NB4 (cell line): ENCODE data around the gene RBP2.

Source experiments
- MYC ChIP-seq: IDR thresholded peaks from 2 replicates; pipeline ENCODE4 v1.6.1; 2011; ENCODE audit warnings: low read depth, low read length
- POLR2A ChIP-seq: IDR thresholded peaks from 2 replicates; pipeline ENCODE4 v1.6.1; 2011; ENCODE audit warnings: mild to moderate bottlenecking; ENCODE audit not compliant: insufficient read length; ENCODE audit errors: extremely low read depth
- TF ChIP-seq, protein P1 (sequence below): IDR thresholded peaks from one replicate; pipeline ENCODE4 v1.5.1; 2012; ENCODE audit warnings: low read depth, low read length

GRCh38 chr3:139423232-139423631 lies 53.1 kb downstream of the RBP2 start:
- TF ChIP-seq POLR2A (no peak), MYC (no peak)
- TF ChIP-seq, protein P1, sequence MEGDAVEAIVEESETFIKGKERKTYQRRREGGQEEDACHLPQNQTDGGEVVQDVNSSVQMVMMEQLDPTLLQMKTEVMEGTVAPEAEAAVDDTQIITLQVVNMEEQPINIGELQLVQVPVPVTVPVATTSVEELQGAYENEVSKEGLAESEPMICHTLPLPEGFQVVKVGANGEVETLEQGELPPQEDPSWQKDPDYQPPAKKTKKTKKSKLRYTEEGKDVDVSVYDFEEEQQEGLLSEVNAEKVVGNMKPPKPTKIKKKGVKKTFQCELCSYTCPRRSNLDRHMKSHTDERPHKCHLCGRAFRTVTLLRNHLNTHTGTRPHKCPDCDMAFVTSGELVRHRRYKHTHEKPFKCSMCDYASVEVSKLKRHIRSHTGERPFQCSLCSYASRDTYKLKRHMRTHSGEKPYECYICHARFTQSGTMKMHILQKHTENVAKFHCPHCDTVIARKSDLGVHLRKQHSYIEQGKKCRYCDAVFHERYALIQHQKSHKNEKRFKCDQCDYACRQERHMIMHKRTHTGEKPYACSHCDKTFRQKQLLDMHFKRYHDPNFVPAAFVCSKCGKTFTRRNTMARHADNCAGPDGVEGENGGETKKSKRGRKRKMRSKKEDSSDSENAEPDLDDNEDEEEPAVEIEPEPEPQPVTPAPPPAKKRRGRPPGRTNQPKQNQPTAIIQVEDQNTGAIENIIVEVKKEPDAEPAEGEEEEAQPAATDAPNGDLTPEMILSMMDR = no peak
